HG03064 (cell line): ENCODE results near the gene P2RY6.
A peak's percentile ranks its signal among the peaks of the same experiment; 100 is the strongest.
"Not testable (repeated sequence)": the region's sequence is repeated elsewhere in the genome, so short reads cannot be mapped to it uniquely, and the experiment has no call there.

Source experiments
- ATAC-seq: cut with Tn5 transposase; IDR thresholded peaks from one replicate; pipeline ENCODE4 v1.9.1; 2021; ENCODE audit warnings: low read depth; ENCODE audit not compliant: unreplicated experiment

P2RY6 gene

GRCh38 chr11:73274191-73274590 lies 2.1 kb downstream of the P2RY6 start:
- not testable (repeated sequence) for ATAC-seq

DNA sequence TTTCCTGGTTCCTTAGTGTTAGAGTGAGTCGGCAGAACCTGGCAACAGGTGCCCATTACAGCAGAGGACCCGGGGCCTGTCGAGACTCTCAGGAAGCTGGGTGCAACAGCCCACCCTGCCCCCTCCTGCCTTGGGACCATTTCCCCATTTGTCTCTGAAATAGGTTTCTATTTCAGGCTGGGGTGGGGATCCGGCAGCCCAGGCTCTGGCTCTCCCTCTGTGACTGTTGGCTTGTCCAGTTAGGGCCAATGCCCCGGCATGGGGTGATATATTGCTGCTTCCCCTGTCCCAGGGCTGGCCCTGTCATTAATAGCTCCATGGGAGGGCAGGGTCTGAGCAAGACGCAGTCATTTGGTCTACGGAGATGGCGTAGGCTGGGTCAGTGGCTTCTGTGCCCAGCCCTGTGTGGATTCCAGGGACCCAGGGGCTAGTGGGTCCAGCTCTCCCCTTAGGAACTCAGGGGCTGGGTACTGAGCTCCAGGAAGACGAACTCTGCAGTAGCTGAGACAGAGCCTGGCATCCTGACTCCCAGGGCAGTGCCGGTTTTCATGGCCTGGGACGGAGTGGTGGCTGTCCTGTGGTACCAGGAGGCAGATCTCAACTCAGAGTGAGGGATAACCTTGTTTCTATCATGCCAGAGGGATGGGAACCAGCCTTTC lies 2.7 kb downstream of the P2RY6 start:
- ATAC-seq: no peak

DNA sequence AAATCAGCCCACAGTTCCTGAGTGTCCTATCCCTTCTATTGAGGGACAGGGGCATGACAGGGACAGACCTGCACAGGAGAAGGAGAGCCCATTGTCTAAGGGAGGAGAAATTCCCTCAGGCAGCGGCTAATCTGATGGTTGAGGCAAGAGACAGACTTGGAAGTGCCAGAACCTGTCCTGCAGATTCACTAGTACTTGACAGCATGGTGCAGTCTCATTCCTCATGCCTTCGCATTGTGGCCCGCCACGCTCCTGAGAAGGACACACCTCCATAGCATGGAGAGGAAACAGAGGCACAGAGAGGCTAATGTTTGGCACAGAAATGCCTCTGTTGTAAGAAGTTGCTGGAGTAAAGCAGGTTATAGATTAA lies 3.2 kb downstream of the P2RY6 start:
- no peak for ATAC-seq

DNA sequence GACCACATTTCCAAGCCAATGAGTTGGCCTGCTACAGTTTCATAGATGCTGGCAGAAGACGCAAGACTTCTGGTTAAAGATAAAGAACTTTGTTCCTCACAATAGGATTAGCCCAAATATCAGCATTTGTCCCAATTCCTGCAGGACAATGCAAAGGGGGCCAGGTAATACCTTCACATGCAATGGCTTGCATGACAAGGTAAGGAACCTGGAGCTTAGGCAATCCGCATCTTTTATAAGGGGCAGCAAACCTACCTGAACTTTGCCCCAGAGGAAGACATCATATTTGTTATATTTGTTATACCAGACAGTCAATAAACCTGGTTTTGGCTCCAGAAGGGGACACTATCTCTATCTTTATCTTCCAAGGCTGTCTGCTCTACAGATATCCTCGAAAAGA lies 5.3 kb downstream of the P2RY6 start:
- ATAC-seq: no peak

GRCh38 chr11:73280626-73281025 lies 8.5 kb downstream of the P2RY6 start:
- no peak for ATAC-seq

DNA sequence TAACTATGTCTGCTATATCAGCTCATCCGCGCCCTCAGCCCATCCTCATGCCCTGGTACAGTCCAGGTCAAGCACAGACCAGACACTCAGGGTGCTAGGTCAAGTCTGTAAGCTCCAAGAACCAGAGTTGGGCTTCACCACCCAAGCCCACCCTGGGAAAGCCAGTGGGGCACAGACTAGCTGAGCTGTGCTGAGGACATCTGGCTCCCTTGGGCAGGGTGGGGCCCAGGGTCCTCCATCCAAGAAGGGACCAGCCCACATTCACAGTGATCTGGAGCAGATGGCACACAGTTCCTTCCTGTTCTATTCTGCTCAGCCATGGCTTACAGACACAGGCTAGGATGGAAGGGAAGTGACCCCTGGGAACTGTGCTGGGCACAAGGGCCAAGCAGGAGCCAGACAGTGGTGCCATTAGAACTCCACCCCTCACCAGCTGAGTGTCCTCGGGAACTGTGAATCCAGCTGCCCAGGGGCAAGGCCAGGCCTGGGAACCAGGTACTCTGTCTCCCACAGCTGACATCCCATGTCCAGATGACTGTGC lies 9.1 kb downstream of the P2RY6 start:
- no peak for ATAC-seq

DNA sequence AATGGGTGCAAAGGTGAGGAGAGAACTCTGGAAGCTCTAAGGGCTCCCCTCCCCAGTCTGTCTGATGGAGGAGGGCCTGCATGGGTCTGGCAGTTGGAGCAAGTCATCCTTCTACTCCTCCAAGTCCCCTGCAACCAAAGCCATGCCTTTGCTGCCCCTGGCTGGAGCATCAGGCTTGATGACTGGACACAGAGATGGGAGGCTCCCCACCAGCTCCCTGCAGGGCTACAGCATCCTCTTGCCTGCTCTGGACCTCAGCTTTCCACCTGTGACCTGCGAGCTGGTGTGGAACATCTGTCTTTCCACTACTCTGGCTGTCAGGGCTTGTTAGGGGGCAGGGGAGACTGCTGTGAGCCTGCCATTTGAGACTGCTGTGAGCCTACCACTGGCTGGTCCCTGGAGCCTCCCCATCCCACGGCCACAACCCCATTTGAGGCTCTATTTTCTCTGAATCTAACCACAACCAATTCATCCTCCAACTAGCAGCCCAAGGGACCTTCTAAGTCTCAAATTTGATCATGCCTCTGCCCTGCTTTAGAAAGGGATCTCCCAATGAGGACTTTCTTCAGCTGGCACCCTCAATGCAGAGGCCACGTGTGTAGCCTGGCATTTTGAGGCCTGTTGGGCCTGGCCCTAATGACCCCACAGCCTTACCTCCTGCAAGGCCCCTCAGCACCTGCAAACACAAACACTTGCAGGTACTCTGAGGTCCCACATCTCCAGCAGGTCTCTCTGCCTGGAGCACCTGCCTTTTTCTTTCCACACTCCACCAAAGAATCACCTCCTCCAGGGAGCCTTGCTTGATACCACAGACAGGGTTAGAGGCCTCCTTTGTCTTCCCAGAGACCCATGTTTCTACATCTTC lies 9.9 kb downstream of the P2RY6 start:
- ATAC-seq: no peak

GRCh38 chr11:73283276-73284000 lies 11.3 kb downstream of the P2RY6 start:
- no peak for ATAC-seq

- ATAC-seq: no peak
Measured at GRCh38 chr11:73284106-73284505, 12.0 kb downstream of the P2RY6 start.

DNA sequence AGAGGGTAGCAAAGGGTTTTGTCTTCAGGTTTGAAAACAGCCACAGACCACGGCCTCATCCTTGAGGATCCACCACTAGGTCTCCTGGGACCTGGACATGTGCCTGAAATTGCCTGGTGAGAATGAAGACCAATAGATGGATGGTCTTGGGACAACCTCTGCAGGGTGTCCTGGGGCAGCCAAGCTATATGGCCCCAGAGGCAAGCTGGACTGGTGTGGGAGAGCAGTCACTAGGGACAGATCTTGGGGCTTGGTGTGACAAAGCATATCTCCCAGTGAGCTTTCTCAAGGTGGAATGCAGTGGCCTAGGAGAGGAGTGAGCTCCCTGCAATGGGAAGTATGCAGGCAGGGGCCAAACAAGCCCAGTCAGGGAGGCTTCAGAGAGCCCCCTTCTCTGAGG lies 13.6 kb downstream of the P2RY6 start:
- ATAC-seq: no peak

DNA sequence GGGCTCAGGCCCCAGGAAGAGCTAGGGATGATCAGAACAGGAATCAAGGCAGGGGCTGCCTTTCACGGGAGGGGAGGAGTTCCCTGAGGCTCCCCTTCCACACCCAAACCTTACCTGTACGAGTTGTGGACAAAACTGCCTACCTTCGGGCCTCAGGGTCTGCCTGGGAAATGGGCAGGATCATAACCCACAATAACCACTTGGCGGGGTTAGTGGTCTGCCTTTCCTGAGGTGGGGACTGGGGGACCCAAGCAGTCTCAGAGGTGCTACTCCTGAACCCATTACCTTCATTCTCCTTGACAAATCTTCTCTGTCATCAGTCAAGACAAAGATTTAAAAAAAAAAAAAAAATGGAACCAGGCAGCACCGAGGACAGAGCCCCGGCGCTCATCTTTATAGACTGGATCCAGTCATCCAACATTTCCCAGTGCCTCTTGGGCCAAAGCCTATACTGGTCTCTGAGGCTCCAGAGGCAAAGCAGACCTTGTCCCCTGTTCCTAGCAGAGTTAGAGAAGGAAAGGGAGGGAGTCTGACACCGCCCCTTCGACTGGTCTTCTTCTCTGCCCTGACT lies 14.2 kb downstream of the P2RY6 start:
- no peak for ATAC-seq

DNA sequence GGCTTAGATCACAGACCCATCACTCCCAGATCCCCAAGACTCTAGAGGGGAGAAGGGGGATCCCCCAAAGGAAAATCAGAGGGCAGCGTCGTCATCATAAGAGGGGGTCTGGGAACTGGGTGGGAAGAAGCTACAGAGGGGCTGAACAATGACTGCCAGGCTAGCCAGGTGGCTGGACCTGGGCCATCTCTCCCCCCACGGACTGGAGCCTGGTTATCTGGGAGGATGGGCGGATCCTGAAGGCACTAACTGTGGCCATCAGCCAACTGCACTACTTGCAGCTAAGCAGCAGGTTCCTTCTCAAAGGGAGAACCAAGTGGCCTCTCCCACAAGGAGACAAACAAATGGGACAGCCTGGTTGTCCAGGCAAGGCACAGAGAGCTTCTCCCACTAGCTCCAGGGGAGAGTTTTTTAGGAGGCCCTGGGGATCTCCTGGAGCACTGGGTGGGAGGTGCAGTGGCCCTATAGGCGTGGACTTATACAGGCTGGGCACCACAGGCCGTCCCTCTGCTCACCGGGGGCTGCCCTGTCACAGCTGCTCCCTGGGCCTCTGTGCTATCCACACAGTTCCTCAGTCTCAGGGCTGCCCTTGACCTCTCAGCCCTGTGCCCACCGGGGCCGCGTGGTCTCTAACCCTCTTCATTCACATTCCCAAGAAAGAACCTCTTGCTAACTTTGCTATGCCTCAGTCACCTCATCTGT lies 15.4 kb downstream of the P2RY6 start:
- no peak for ATAC-seq

GRCh38 chr11:73288192-73288872 lies 16.2 kb downstream of the P2RY6 start:
- ATAC-seq: no peak

- peak; percentile 73 for ATAC-seq
Measured at GRCh38 chr11:73288873-73289707, 17.0 kb downstream of the P2RY6 start.

DNA sequence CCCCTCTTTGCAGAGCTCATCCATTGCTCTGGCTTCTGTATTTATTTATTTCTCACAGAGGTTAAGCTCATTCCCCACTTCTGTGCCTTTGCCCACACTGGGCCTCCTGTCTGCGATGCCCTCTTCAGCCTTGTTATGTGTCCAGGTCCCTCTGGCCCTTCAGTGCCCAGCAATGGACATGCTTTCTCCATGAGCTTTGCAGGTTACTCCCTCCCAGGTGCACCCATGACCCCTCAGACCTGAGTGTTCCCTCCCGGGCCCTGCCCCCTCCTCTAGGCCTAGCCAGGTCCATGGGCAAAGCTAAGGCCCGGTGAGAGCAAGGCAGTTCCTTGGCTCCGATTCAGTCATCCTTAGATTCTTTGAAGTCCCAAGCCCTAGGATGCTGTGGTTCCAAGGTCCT lies 18.4 kb downstream of the P2RY6 start:
- ATAC-seq: no peak

DNA sequence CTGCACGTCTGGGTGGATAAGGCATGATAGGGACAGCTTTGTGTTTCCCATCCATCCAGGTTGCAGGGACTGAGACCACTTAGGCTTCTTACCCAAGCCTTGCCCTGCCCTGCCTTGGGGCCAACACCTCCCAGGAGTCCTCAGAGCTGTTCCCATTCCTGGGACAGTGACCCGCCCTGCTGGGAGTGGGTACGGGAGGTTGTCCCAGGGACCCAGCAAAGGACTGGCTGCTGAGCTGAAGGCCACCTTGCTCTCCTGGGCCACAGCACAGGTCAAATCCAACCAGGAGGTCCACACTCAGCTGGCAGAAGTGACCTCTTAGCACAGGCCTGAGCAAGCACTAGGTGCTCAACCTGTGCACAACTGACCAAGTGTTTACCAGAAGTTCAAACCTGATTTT lies 19.1 kb downstream of the P2RY6 start:
- ATAC-seq: no peak

DNA sequence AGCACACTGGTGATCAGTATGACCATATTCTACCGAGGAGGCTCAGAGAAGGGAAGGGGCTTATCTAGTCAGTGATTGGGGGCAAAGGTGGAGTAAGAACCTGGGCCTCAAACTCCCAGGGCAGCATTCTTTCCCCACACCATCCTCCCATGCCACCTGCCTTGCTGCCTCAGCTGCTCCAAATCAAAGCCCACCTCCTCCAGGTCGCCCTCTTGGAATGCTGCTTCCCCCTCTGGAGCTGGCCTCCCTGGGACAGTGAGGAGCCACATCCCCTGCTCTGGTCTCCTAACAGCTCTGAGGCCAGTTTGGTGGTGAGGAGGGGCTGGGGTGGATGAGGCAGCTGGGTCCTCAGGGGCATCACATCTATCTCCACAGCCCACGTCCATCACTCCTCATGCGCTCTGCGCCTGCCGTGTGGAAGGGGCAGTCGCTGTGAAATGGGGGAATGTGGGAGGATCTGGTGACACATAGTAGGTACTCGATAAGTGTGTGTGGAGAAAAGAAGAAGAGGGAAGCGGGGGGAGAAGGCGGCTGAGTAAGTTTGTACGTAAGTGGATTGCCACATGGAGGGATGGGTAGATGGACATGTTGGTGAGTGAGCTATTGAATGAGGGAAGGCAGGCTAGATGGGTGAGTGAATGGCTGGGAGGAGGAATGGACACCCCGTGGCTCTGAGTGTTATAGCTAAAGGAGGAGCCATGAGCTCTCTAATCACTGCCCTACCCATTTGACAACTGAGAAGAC lies 19.8 kb downstream of the P2RY6 start:
- ATAC-seq: no peak

GRCh38 chr11:73292525-73292894 lies 20.4 kb downstream of the P2RY6 start:
- ATAC-seq: no peak
